HG03159 (cell line): ENCODE measurements around the gene SLC1A2.

Source experiments
- ATAC-seq: cut with Tn5 transposase; IDR thresholded peaks from one replicate; pipeline ENCODE4 v1.9.1; 2021; ENCODE audit warnings: mild to moderate bottlenecking, moderate library complexity; ENCODE audit not compliant: unreplicated experiment

SLC1A2 gene

DNA sequence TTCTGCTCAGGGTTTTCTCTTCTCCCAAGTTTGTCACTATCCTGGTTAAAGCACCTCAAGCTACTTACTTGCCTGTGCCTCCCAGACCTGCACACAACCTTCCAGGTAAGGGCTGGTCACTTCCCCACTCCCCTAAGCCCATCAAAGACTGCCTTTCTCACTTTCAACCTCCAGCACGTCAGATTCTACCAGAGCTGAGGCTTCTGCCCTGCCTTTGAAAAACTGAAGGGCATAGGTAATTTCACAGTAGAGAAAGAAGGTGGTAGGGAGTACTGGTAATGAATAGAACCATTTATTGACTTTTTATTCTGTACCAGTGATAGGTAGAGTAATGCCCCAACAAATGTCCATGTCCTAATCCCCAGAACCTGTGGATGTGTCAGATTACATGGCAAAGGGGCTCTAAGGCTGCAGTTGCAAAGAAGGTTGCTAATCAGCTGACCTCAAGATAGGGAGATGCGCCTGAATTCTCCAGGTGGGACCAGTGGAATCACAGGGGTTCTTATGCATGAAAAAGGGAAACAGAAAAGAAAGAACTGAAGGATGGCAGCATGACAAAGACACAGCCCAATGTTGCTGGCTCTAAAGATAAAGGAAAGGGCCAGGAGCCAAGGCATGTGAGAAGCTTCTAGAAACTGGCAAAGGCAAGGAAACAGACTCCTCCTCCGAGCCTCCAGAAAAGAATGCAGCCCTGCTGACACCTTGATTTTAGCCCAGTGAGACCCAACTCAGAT lies 89.0 kb downstream of the SLC1A2 start:
- no peak for ATAC-seq

DNA sequence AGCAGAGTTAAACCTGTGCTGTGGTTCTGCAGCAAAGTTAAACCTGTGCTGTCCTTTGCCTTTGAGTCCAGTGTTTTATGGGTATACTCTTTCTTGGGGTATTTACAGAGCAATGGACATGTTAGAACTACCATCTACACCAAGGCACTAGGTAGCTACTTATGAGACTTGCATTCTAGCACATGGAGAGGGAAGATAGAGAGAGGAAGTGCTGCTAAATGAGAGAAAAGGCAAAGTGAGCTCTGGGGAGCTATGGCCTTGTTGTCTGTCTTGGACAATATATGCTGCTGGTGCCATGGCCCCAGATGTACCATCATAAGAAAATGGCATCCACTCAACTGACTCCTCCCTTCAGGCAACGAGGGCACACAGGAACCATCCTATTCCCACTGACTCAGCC lies 91.5 kb downstream of the SLC1A2 start:
- no peak for ATAC-seq

DNA sequence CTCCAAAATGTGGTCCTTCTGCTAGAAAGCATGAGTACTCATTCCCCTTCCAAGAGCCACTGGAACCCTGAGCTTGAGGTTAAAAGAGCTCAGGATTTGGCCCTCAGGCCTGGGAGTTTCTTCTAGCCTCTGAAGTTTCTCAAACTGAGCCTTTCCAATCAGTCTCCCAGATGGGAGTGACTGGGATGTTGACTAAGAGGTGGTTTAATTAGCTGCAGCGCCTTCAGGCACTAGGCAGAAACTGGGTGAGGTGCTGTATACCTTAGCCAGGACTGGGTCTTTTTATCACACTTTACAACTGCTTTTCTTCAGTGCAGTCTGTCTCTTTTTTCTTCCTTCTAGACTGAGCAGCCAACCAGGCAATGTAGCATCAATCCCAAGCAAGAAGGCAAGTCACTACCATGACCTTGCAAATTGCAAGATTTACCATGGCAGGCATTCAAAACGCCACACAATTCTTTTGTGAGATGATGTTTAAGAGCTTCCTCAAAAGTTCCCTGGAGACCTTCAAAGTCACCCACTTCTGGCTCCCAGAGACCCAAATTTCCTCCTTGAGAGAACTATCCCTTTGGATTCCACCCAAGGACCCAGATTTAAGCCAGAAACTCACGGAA lies 93.0 kb downstream of the SLC1A2 start:
- no peak for ATAC-seq

DNA sequence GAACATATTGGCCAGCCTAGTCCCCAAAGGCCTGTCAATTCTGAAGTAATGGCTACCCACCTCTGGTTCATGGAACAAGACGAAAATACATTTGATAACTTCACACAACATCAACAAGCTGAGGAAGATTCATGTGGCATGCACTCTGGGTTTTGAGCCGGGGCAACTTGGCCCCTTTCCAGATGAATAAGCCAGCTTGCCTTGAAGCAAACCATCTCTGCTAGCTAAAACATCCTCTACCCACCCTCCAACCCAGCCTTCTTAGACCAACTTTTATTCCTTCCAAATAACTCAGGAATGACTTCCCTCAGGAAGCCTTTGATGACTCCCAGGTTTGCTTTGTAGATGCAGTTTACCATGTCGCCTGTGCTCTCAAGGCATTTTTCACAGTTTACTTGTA lies 94.4 kb downstream of the SLC1A2 start:
- ATAC-seq = no peak

DNA sequence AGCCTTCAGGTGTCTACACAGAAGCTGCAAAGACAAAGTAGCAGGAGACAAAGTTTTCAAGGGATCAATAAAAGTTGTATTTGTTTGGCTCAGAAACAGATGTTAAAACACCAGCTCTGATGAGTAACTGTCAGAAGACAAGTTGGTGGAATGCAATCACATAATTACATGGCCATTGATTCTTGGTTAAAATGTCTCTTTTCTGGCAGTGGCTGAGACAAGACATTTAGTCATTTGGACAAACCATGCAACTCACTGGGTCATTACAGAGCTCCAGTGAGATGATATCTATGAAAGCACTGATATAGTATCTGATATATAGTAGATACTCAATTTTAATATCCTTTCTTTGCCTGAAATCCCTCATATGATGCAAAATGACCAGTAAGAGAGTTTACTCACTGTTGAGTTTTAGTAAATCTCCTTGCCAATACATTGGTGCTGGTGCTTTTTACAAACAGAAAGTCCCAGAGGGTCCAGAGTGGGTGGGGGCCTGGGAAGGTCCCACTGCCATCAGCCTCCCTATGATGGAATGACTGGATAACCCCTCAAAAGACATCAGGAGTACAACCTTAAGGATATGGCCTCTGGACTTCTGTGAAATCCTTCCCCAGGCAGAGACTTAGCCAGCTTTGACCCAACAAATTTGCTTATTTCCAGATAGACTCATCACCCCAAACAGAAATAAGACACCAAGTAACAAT lies 95.0 kb downstream of the SLC1A2 start:
- ATAC-seq = no peak

DNA sequence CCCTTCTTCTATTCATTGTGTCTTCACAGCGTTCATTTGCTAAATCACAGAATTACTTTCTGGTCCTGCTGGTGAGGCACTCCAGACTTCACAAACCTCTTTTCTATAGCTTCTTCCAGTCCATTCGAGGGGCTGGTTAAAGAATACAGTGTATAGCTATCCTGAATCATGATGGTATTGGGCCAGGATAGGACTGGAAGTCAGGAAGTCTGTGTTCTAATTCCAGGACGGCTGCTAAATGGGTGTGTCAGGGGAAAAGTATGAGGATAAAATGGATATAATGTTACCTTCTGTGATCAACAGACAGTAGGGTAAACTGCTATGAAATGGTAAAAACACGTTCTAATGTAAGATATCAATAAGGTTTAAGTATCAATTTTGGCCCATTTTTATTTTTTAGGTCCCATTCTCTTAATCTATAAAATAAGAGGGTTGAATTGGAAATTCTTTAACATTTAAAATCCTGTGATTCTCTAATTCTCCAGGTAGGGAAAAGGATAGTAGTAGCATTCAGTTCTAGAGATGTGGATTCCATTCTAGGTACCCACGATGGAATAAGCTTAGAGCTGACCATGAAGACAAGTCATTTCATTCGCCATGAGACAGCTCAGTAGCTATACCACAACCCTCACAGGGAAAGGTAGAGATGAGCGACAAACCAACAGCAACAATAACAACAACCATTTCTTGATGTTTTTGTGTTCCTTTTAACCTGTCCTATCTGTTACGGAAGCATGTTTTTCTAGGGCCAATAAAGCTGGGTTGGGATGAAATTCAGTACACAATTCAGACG lies 96.1 kb downstream of the SLC1A2 start:
- ATAC-seq = no peak

DNA sequence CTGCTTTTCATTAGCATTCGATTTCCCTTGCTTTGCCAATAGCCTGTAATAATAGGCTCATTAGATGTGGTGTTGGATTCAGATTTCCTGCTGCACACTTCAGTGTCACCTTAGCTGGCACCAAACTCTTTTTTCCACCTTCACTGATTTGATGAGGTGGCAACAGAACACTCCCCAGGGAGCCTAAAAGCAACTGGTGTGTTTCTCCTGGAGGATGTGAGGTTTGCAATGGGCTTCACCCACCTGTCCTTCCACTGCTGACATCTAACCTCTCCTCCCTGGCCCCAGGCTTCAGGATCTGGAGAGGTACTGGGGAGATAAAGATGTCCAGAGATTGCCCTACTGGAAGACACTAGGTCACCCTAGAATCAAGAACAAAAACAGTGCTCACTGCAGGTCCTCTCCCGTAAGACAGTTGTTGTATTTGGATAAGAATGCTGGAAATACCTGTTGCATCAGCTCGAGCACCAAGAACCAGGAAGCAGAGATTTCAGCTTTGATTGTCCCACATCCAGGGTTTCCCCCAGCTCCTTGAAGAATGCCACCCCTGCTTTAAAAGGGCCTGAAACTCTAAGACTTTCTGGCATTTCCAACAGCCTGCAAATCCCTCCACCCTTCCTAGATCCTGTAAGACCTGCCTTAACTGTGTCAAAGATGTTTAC lies 96.9 kb downstream of the SLC1A2 start:
- ATAC-seq = no peak

DNA sequence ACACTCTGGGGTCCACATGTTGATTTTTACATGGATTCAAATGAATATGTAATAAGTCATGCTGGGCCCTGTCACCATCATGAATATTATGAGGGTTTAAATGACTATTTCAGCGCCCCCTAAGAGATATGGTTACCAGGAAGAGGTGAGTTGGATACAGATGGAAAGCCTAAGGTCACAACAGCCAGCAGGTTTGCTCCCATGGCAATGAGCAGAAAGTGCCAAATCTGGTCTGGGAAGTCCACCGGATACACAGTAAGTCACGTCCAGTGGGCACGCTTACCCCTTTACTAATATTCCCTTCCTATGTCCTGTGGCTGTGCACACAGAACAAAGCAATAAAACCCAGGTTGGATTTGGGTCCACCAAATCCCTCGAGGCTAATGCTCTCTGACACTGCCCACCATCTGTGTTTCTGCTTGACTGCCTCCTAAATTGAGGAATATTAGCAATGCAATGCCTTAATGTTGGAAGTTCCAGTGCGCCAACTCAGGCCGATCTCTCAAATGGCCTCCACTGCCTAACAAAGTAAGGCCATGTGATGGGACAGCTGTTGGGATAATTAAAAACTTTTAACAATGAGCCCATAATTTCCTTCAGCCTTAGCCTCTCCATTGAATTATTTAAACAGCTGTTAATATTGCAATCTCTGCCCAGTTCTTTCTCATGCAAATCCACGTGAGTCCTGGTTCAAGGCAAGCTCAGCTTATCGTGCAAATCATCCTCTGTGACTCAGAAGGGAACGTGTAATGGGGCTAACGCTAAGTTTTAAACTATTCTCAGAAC lies 97.6 kb downstream of the SLC1A2 start:
- no peak for ATAC-seq

DNA sequence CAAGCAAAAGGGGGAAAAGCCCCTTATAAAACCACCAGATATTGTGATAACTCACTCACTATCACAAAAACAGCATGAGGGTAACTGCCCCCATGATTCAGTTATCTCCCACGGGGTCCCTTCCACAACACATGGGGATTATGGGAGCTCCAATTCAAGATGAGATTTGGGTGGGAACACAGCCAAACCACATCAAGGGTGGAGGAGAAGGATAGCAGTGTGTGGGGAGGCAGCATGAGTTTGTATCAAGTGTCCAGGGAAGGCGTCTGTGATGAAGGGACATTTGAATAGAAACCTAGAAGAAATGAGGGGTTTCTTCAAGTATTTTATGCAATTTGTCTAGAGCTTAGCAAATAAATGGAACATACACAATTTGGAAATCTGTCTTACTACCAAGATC lies 98.2 kb downstream of the SLC1A2 start:
- no peak for ATAC-seq

DNA sequence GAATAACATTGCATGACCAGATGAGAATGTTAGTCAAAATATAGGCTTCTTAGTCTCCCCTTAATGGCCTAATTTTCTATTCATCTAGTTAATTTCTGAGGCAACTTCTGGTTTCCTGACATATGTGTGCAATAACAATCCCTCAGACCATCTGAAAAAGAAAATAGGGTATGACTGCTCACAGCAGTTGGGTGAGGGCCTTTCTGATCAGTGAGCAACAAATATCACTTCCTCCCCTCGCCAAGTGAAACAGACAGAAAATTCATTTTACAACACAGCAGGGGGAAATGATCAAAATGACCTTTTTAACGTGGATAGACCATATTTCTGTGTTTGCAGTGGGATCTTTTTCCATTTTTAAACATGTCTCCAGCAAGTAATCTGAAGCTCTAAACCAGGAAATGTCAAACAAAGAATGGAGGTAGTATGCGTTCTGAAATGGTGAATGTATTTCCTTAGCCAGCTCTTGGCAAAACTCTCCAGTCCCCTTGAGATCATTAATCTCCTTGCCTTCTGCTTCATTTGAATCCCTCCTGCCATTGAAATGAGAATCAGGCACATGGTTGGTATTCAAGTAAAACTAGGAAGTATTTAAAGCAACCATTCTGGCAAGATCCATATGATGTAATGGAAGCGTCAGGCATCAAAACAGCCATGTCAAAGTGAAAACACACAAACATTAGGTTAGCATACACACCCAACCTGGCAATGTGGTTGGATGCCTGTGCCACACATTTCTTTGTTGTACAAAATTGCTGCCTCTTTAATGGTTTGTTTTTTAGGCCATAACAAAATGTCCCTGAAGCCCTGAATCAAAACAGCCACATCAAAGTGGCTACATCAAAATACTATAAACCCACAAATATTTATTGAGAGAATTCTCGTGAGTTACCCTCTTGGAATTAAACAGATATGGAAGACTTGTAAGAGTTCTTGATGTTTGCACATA lies 100.1 kb downstream of the SLC1A2 start:
- ATAC-seq = no peak

DNA sequence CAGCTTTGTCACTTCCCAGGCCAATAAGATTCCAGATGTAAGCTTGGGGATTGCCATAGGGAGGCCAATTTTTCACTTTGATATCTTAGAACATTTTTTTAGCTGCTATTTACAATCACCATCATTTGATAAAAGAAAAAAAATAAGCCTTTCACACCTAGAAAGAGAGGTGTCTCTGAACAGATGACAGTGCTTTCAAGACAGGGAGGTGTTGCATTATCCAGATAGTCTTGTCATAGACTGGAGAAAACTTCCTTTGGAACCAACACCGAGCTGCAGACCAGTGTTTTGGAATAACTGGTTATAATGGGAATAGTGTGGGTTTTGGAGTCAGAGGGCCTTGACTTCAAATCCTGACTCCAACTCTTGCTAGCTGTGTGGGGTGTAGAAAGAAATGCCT lies 101.0 kb downstream of the SLC1A2 start:
- no peak for ATAC-seq

DNA sequence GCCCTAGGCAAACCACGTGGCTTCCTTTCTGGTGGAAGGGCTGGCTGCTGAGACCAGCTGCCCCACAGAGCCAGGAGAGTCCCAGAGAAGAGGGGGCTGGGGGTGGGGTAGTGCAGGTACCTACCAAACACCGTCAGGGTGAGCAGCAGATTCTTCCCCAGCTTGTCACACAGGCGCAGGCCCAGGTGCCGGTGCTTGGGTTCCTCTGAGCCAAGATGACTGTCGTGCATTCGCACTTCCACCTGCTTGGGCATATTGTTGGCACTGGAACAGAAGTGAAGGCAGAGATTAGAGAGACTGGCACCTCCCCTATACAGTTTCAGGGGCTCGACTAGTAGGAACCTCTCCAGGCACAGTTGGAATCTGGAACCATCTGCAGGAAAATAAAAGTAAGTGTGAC lies 102.1 kb downstream of the SLC1A2 start:
- no peak for ATAC-seq

DNA sequence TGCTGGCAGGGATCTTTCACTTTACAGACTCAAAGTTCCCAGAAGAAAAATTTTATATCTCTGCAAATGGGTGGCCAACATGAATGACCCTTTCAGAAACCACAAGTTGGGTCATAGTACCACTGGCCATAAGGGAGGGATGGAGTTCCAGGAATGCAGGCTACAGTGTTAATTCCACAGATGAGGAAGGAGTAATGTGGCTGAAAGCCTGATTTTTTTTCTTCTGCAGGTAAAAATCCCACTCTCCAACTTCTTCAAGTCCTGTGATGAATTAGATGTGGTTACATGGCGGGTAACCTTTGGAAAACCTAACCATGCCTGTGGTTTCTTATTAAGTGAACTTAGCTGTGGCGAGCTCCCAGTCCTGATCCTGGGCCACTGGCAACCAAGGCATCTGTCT lies 103.2 kb downstream of the SLC1A2 start:
- no peak for ATAC-seq

DNA sequence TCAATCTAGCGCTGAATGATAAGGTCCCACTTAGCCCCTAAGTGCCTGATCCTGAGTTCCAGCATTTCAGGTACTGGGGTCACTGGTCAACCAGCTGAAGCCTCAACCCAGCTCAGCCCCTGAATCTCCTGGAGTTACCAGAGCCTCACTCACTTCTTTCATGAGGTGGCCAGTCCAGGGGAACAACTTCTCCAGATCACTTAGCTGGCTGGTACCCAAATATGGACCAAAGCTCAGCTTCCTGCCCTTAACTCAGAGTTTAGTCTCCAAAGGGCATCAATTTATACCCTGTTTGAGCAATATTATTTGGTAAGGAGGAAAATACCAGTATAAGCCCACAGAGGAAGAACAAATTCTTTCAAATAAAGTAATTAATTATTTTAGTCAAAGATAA lies 105.6 kb downstream of the SLC1A2 start:
- peak; percentile 28 for ATAC-seq

DNA sequence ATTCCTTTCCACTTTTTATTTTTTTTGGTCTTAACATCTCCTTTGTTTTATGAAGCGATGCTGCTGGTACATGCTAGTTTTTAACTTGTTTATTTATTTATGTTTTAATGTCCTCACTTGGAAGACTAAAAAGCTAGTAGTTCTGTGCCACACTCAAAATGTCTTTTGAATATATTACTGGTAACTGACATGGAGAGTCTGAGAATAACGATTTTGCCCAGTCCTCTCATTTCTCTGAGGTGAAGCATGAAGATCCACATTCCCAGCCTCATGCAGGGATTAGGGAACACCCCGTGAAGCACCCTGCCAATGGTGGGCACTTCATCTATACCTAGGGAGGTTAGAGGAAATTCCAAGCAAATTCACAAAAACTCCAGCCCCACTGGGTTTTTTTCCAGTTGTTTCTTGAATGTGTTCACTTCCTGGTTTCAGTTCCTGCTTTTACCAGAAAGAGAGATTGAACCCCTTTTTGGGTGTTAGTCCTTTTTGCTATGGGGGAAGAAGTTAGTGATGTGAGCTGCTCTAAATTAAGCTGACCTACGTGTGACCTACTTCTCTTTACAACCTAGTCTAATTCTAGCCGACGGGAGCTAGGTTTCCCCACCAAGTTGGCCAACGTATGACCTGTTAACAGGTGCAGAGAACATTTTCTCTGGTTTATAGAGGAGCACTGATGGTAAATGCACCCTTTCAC lies 106.1 kb downstream of the SLC1A2 start:
- ATAC-seq = peak; percentile 79

DNA sequence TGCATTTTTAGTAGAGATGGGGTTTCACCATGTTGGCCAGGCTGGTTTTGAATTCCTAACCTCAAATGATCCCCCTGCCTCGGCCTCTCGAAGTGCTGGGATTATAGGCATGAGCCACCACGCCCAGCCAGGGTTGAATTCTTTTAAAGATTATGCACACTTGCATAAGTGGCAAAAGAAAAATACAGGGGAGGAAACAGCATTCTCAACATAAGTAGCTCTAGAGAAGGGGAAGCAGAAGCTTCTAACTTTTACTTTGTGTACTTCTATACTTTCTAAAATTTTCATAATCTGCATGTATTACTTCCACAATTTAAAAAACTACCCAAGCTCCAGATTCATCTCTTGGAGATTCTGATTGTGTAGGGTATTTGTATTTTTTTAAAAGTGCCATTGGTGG lies 108.0 kb downstream of the SLC1A2 start:
- ATAC-seq = no peak

DNA sequence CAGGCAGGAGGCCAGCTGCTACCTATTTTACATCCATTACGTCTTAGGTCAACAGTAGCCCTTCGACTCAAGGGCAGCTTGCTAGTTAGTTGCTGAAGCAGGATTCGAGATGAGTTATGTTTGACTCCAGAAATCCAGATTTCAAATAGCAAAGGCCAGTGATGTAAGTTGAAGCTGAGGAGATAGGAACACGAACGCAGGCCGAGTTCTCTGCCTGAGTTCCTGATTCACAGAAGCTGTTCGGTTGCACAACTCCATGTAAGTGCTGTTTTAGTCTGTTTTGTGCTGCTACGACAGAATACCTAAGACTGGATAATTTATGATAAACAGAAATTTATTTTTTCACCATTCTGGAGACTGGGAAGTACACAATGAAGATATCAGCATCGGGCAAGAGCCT lies 111.2 kb downstream of the SLC1A2 start:
- no peak for ATAC-seq

DNA sequence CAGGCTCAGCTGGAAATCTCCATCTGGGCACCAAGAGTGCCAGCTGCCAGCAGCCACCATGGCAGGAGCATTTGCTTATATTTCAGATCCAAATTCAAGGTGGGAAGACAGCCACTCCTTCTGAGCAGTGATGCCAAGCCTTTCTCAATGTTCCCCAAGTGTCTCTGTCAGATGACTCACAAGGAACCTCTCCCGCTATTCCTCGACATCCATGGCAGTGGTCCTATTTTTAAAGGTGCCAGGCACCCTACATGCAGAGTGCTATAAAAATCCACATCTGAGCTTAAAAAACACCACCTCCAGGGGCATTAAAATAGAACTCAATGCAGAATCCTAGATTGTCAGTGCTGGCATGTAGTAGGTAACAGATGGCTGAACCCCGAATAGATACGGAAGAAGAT lies 112.1 kb downstream of the SLC1A2 start:
- no peak for ATAC-seq
